Activated CD4-positive, alpha-beta T cell treated with anti-CD3 and anti-CD28 coated beads for 4 hours (primary cell): Measurements from ENCODE around the gene NGRN.
"Not testable (repeated sequence)": the region's sequence is repeated elsewhere in the genome, so short reads cannot be mapped to it uniquely, and the experiment has no call there.

Experiments
- DNase-seq, 2 donors: peaks; one replicate each; pipeline ENCODE4 v3.0.0-alpha.2; 2020

The NGRN gene

GRCh38 chr15:90234096-90234988, 31.1 kb upstream of the NGRN start, which contains the start of gene GDPGP1:
Gene GDPGP1 (plus strand): TSS chr15:90234209. CDS start chr15:90240909, 6,700 bp downstream.
- DNase-seq: no peak

- no peak for DNase-seq
Observed at GRCh38 chr15:90239371-90239770, 26.1 kb upstream of the NGRN start.

GRCh38 chr15:90240856-90241255, 24.6 kb upstream of the NGRN start:
- no peak for DNase-seq

GRCh38 chr15:90241343-90242192, 23.9 kb upstream of the NGRN start:
- no peak for DNase-seq

- no peak for DNase-seq
Observed at GRCh38 chr15:90243943-90244639, 21.4 kb upstream of the NGRN start.

- no peak for DNase-seq
Observed at GRCh38 chr15:90248789-90249202, 16.7 kb upstream of the NGRN start.

GRCh38 chr15:90249203-90249863, 16.1 kb upstream of the NGRN start, which contains the start of gene TTLL13:
Gene TTLL13 (plus strand): TSS chr15:90249556. CDS start chr15:90250631, 1,075 bp downstream.
- DNase-seq: peak; percentile 59 to 70

GRCh38 chr15:90257776-90258175, 7.7 kb upstream of the NGRN start:
- DNase-seq: no peak

GRCh38 chr15:90259524-90259923, 5.9 kb upstream of the NGRN start:
- no peak for DNase-seq

- DNase-seq: not testable (repeated sequence)
Observed at GRCh38 chr15:90260731-90261130, 4.7 kb upstream of the NGRN start.

GRCh38 chr15:90261811-90262210, 3.7 kb upstream of the NGRN start:
- DNase-seq: no peak

- DNase-seq: no peak
Observed at GRCh38 chr15:90262426-90262825, 3.0 kb upstream of the NGRN start.

GRCh38 chr15:90264671-90265070, 801 bp upstream of the NGRN start:
- DNase-seq: peak; percentile 8 to 20

GRCh38 chr15:90266061-90266431, 574 bp downstream of the NGRN start:
- peak; percentile 30 to 41 for DNase-seq

GRCh38 chr15:90266485-90266884, 1.0 kb downstream of the NGRN start:
- DNase-seq: peak; percentile 10 to 11

- no peak for DNase-seq
Observed at GRCh38 chr15:90268415-90268814, 2.9 kb downstream of the NGRN start.

GRCh38 chr15:90270502-90271150, 5.2 kb downstream of the NGRN start:
- no peak for DNase-seq

- no peak for DNase-seq
Observed at GRCh38 chr15:90271459-90272166, 6.1 kb downstream of the NGRN start.

- DNase-seq: not testable (repeated sequence)
Observed at GRCh38 chr15:90278467-90278866, 13.0 kb downstream of the NGRN start.

- not testable (repeated sequence) for DNase-seq
Observed at GRCh38 chr15:90280743-90281142, 15.3 kb downstream of the NGRN start.

GRCh38 chr15:90281637-90282036, 16.2 kb downstream of the NGRN start:
- not testable (repeated sequence) for DNase-seq
